ENCODE data around the gene APC.
A peak's percentile ranks its signal among the peaks of the same experiment; 100 is the strongest.
"Not testable (repeated sequence)": the region's sequence is repeated elsewhere in the genome, so short reads cannot be mapped to it uniquely, and the experiment has no call there.

Gene APC

GRCh38 chr5:112787896-112788295 is 50.2 kb downstream of the APC start:
- no peak for DNase-seq

DNA sequence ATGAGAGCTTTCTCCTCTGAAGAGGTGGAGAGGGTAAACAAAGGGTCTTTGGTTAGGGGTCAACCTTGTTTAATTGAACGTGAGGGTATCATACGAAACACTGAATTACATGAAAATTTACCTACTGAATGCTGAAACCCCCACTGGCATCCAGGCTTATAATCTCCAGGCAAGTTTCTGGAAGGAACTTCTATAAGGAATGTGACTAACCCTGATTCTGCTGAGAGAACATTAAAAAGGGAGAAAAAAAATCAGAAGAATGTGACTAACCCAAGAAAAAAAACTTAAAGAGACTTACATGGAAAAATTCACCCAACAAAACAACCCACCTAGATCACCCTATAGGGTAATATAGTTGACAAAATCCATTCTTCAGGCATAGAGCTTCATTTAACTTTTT is 55.5 kb downstream of the APC start:
- no peak for DNase-seq

- no peak for DNase-seq
Observed at GRCh38 chr5:112794410-112794809, 56.7 kb downstream of the APC start.

DNA sequence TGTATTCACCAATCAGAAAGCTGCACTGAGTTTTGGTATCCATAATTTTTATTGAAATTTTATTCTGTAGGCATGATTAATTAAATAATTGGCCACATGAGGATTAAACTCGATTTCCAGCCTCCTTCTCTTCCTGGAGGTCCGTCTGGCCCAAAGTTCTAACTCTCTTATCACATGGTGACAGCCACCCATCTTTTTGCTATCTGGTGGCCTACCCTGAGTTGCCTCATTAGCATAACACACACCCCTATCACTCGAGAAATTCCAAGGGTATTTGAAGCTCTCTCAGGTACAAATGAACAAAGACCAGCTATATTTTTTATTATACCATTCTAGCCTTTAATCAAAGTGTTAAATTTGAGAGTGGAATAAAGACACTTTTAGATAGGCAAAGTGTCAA is 57.7 kb downstream of the APC start:
- DNase-seq = no peak

GRCh38 chr5:112795944-112796678 is 58.4 kb downstream of the APC start:
- DNase-seq = no peak

DNA sequence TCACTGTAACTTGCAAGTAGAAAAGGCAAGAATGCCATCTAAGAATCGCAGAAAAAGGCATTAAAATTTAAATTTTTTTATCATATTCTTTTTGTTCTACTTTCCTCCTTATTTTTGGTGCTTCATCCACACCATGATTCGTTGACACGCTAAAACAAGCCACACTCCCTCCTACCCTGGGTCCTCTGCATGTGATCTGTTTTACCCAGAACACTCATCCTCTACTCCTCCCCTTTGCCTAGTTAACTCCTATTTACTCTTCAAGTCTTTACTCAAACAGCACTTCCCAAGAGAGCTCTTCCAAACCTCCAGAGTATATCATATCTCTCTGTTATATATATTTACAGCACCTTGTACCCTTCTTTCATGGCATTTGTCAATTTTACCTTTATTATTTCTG is 62.0 kb downstream of the APC start:
- DNase-seq = no peak

DNA sequence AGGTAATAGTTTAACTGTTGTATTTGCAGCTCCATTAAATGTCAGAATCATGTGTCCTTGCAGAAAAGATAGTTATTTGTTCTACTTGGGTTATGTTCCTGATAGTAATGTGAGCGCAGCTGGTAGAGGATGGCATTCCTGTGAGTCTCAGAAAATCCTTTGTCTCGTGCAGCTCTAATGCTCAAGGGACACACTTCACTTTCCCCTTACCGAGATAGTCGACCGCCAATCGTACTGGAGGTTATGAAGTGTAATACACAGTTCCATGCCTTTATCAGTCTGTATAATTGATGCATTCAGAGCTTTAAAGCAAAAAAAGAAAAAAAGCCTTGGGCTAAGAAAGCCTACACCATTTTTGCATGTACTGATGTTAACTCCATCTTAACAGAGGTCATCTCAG is 63.2 kb downstream of the APC start:
- no peak for DNase-seq

DNA sequence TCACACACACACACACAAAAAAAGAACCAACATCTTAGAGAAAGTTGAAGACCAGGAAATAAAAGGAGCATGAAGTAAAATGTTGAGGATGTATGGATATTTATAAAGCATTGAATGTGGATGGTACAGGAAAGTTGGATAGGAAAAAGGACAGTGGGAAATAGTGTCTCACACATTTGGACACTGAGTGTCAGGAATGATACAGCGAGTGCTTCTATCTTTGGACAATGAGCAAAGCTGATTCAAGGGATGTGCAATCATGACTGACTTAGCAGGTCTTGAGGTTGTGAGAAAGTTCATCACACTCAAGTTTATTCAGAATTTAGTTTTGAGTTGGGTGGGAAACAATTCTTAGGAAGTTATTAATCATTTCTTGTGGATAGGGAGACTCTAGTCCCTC is 73.3 kb downstream of the APC start:
- DNase-seq = no peak

DNA sequence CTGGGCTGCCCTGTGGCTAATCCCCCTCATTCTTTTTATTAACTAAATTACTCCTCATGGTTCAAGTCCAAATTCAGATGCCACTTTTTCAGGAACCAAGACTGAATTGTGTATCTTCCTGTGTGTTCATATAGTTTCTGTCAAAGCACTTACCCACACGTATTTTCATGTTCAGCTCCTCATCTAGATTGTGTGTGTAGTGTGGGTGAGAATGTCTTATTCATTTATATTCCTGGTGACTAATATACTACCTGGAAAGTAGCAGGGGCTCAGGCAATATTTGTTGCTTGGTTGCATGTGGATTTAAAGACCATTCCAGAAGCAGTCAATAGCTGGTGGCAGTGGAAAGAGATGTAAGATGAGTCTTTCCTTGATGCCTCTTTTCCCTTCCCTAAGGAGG is 74.9 kb downstream of the APC start:
- DNase-seq = no peak

GRCh38 chr5:112820246-112820645 is 82.6 kb downstream of the APC start:
- DNase-seq = no peak

DNA sequence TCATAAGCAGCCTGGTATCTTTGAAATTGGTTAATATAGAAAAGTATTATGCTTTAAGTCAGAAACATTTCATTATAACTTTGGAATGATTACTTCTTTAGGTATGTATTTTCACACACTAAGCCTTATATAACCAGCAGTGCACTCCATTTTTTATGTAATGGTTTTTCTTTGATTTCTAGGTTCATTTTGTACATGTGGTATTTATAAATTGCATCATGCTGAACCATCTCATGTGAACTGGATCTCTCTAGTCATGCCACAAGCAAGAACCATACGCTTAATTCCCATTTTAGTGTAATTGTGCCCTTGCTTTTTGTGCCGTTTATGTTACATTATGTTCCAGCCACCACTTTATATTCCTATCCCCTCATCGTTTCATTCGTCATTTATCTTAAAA is 84.8 kb downstream of the APC start:
- no peak for DNase-seq

DNA sequence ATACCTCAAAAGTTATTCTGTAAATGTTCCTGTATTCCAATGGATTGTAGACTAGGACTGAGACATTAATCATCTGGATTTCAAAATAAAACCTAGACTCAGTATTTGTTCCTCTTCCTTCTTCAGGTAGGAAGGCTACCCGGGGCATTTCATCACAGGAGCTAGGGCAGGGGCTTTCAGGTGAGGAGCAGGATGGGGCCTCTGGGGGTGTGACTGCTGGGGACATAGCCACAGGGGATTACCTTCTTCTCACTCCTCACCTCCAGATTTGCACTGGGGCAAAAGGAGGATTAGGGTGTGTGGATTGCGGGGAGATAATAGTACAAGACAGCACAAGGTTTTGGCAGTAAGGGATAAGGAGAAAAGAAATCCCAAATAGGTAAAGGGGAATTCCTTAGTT is 85.5 kb downstream of the APC start:
- DNase-seq = no peak

- DNase-seq = no peak
Observed at GRCh38 chr5:112823656-112824055, 86.0 kb downstream of the APC start.

DNA sequence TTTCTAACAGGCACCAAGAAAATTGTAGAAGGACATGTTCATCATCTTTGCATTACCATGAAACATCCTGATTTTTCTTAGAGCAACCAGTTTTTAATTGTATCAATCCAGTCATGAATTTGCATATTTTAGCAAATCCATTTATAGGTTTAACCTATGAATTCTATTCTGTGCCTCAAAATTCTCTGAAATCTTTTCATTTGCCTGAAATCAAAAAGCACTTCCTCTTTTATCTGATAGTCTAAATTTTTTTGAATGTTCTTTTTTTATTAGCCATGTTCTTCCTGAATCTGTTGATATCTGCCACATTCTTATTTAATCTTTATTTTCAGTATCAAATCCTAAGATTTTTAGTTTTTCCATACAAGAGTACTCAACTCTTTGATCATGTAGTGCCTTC is 86.5 kb downstream of the APC start:
- DNase-seq = no peak

GRCh38 chr5:112830378-112830777 is 92.7 kb downstream of the APC start:
- no peak for DNase-seq

GRCh38 chr5:112833971-112834370 is 96.3 kb downstream of the APC start:
- no peak for DNase-seq

GRCh38 chr5:112844489-112844888 is 106.8 kb downstream of the APC start:
- no peak for DNase-seq

GRCh38 chr5:112846556-112846955 is 108.9 kb downstream of the APC start:
- no peak for DNase-seq

DNA sequence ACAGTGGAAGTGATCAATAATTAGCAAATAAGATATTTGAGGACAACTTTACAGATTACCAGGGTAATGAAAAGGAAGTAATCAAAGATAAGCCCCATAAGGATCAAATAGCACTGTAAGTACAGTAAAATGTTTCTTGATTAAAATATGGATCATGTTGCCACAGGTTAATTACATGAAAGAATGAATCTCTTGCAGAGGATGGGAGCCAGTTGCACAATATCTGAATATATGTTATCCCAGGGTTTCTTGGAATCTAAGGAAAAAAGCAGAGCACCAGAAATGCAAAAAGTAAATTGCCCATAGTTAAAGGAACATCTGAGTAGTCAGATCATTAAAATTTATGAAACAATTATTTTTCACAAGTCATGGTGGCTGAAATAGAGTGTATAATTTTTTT is 109.6 kb downstream of the APC start:
- DNase-seq = no peak

GRCh38 chr5:112848116-112848811 is 110.6 kb downstream of the APC start:
- peak in 1 of 2 donors; percentile 81 for DNase-seq

DNA sequence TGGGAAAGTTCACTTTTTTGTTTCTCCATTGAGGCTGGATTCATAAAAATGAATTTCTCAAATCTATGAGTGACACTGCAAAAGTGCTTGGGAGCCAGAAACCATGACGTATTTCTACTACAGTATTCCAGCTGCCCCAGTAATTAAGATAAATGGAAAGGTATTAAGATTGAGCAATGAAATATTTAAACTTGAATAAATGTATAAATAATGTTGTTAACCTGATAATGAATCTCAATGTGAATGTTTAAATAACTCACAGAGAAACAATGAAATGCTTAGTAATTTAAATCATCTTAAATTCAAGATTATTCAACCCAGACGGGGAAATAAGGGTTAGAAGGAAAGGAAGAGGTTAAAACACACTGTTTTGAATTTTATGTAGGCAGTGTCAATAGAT is 112.2 kb downstream of the APC start:
- no peak for DNase-seq

DNA sequence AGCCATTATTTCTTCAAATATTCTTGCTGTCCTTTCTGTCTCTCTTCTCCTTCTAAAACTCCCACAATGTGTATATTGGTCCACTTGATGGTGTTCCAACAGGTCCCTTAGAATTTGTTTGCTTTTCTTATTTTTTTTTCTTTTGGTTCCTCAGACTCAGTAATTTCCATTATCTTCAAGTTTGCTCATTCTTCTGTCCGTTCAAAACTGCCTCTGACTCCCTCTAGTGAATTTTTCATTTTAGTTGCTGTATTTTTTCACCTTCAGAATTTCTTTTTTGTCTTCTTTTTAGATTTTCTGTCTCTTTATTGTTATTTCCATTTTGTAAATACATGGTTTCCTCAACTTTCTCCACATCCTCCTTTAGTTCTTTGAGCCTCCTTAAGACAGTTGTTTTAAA is 117.0 kb downstream of the APC start:
- DNase-seq = no peak

DNA sequence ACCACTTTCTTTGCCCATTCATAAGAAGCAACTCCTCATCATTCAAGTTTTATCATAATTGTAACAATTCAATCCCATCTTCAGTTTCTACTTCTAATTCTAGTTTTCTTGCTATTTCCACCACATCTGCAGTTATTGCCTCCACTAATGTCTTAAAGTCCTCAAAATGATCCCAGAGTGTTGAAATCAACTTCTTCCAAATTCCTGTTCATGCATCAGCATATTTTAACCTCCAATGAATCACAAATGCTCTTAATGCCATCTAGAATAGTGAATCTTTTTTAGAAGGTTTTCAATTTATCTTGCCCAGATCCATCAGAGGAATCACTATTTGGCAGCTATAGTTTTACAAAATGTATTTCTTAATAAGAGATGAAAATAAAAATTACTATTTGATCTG is 120.2 kb downstream of the APC start:
- DNase-seq = no peak

GRCh38 chr5:112860571-112860928 is 122.9 kb downstream of the APC start:
- DNase-seq = not testable (repeated sequence)

Measured in bone marrow (tissue), 2 donors.